GM18520 (cell line): ENCODE measurements around the gene NKD2.
"Not testable (repeated sequence)": the region's sequence is repeated elsewhere in the genome, so short reads cannot be mapped to it uniquely, and the experiment has no call there.

Experiments
- ATAC-seq: cut with Tn5 transposase; IDR thresholded peaks from one replicate; pipeline ENCODE4 v1.9.1; 2021; ENCODE audit not compliant: unreplicated experiment

NKD2 gene

GRCh38 chr5:999724-1000123 is 8.9 kb upstream of the NKD2 start:
- no peak for ATAC-seq

DNA sequence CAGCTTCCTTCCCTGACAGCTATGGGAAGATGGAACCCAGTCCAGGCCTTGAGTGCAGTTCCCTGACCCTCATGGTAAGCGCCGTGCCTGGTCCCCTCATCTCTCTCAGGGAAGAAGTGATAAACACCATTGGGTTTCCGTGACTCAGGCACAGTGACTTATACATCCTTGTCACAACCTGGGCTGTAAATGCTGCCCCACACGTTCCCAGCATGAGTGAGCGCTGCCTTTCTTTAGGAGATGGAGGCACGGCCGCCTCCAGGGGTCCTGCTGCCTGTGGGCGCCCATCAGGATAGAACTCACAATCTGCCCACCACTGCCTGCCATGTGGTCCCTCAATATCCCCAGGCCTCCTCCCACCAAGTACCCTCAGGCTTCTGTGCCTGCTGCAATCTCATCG is 8.3 kb upstream of the NKD2 start:
- no peak for ATAC-seq

GRCh38 chr5:1000831-1001230 is 7.8 kb upstream of the NKD2 start:
- not testable (repeated sequence) for ATAC-seq

DNA sequence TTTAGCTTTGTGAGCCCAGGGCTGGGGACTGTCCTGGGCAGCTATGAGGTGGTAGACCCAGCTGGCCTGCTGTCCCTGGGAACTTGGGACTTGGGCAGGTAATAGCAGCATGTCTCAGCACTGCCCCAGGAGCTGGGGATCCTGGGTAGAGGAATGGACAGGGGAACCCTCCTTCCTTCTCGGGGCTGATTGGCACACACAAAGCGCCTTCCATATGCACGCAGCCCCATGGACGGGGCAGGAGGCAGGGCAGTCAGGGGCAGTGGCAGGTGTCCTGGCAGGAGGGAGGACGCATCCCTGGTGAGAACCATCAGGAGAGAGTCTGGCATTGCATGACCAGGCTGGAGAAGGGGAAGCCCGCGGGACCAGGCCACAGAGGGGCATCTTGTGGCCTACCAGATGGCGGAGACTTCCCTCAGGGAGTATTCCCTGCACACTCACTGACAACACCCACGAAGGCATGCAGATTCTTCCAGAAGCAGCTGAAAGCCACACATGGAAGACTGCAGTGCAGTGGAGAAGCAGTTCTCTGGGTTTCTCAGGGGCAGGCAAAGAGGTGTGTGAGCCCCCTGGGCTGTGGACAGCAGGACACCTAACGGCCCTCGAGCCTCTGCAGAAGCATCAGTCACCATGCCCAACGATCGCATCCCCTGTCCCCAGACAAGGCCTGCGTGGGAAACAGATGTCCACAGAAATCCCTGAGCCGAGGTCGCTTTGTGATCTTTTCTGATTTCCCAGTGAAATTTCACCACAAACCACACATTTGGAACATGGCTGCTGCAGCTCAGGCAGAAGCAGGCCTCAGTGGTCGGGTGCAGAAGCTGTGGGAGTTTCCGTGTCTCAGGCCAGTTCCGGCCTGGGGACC is 7.0 kb upstream of the NKD2 start:
- no peak for ATAC-seq

DNA sequence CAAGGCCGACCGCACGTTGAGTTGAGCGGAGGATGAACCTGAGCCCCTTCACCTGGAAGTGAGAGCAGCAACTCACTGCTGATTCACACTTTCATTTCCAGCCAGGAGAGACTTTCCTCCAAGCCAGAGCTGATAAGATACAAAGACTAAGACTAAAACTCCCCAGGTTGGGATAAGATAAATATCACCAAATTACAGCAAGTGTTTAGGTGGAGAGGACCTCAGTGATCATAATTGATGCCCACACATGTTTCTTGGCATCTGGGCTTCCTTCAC is 6.4 kb upstream of the NKD2 start:
- no peak for ATAC-seq

DNA sequence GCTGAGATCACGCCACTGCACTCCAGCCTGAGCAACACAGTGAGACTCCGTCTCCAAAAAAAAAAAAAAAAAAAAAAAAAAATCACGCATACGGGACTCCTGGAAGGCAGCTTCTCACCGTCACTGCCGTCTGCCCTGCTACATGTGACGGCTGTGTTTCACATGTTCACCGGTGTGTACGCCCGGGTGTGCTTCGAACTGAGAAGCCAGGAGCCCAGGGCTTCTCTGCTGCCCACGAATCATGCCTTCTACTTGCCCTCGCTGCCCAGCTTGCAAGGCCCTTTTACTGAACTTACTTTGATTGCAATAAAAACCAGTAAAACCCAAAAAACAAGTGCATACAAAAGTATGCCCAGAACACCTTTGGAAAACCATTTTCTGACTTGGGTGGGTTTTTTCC is 5.8 kb upstream of the NKD2 start:
- no peak for ATAC-seq

DNA sequence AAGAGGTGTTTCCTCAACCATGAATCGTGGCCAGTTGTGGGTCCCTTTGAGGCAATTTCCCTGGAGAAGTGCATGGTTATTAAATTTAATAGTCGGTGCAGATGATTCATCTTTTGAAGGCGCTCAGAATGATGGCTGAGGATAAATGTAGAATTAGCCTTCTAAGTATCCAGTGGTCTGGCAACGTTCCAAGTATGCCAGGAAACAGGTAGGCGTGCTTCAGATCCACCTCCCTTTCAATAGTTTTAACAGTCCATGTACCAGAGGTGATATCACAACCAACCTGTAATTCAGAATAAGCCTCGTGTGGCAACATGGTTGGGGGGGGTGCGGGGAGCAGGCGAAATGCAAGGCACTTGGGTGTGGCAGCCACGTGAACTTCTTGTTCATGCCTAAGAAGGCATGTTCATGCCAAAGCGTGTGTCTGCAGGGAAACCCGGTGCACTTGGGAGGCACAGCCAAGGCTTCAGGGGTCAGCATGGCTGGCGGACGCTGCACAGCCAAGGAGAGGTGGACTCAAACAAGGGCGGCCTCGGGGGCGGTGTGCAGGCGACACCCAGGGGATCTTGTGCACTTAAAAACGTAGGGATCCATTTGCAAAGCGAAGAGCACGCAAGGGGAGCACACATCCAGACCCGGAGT is 5.2 kb upstream of the NKD2 start:
- ATAC-seq: no peak

- ATAC-seq: no peak
Observed at GRCh38 chr5:1004461-1005248, 3.9 kb upstream of the NKD2 start.

DNA sequence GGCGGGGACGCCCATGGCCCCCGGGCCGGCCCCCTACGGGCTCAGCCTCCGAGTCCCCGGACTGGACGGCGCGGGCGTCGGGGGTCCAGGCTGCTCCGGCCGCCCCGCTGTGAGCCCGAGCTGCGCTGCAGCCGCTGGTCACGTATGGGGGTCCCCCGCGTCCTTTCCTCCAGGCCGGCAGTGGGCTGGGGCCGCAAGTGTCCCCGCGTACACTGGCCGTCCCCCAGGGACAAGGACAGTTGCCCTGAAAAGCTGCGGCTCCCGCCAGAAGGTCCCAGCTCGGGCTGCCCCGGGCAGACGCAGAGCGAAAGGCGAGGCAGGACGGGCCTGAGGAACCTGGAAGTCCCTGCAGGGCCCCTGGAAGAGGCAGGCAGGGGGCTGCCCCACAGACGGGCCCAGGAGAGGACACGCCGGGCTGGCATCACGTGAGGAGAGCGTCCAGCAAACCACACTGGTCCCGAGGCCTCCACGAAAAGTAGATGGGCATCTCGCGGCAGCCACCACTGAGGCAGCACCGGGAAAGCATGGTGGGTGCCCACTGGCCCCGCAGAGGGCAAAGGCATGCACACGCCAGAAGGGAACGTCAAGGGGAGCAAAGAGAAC is 3.3 kb upstream of the NKD2 start:
- ATAC-seq: no peak

- ATAC-seq: no peak
Observed at GRCh38 chr5:1005904-1006655, 2.5 kb upstream of the NKD2 start.

- no peak for ATAC-seq
Observed at GRCh38 chr5:1006656-1007071, 1.9 kb upstream of the NKD2 start.

DNA sequence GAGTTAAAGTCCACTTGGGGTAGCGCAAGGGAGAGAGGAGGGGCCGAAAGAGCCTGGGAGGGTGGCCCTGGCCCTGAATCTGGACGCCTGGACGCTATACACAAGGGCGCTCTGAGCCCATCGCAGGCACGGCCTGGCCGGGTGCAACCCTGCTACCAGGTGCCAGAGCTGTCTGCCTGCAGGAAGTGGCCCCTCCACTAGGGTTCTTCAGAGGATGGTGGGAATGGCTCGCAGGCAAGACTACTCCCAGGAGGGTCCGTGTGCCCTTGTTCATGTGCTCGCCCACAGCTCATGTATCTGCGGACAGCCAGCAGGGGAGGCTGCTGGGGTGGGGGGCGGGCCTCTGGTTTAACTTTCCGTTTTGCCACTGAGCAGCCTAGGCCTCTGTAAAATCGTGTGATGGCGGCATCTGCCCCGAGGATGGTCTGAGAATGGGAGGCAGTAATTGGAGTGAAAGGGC is 1.4 kb upstream of the NKD2 start:
- ATAC-seq: no peak

DNA sequence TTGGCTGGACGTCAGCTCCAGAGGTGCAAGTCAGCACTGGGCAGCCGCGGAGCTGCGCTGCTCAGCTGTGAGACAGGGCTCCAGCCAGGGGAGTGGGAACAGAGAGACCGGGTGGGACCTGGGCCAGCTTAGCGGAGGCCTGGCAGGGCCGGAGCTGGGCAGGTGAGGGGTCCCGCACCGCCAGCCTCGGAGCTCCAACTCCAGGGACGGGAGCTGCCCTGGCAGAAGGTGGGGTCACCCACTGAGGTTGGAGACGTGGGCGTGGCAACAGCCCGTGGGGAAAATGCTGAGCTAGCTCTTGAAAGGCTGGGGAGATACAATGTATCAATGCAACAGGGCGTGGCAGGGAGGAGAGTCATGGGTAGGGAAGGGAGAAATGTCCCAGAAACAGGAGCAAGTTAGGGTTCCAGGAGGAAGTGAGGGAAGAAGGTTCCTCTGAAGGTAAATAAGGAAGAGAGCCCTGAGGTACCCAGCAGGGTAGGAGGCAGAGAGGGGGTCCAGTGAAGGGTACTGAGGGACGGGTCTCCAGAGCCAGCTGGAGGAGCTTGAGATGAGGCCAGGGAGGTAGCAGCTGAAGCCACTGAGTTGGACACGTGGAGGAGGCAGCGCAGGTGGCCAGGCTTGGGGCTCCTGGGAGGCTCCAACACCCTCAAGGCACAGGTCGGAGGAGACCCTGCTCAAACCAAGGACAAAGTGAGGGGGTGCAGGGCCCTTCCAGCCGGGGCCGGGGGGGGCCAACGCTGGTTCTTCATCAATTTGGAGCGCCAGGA is 736 bp upstream of the NKD2 start:
- no peak for ATAC-seq

GRCh38 chr5:1009359-1010180 is 968 bp downstream of the NKD2 start:
- ATAC-seq: no peak

DNA sequence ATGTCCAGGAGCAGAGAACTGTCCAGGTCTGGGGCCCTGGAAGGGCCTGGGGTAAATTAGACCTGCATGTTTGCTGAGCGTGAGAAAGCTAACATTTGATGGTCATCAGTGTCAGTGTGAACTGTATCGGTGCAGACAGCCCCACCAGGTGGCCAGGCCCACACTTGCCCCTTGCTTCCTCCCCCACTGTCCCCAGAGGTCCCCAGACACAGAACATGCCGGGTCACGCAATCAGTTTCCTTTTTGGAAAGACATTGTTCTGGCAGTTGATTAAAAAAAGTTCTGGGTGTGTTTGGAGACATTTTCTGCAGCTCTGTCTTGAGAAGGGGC is 1.5 kb downstream of the NKD2 start:
- ATAC-seq: no peak

GRCh38 chr5:1010641-1011046 is 2.0 kb downstream of the NKD2 start:
- no peak for ATAC-seq

GRCh38 chr5:1011226-1011631 is 2.6 kb downstream of the NKD2 start:
- no peak for ATAC-seq

GRCh38 chr5:1011741-1012312 is 3.2 kb downstream of the NKD2 start:
- ATAC-seq: no peak

DNA sequence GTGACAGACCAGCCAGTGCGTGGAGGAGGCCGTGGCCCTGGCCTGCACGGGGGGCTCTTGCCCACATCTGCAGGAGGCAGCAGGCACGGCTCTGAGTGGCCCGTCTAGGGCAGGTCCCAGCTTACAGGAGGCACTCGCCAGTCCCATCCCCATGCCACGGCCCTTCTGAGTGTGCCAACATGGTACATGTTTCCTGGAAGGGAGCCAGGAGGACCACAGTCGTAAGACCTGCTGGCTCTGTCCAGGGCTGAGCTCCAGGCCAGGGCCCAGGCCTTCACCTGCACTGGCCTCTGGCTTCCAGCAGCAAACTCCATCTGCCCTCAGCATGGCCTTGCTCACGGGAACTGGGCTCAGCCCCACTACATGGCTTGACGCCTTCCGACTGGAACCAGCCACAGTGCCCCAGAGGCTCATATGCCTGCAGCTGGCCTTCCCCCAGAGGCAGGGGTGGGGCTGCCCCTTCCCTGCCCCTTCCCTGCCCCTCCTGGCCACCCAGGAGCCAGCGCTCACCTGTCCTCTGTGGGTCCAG is 3.8 kb downstream of the NKD2 start:
- ATAC-seq: no peak
